OCI-M2 (cell line): Measurements from ENCODE around the gene LYPD4.
A peak's percentile ranks its signal among the peaks of the same experiment; 100 is the strongest.
"Not testable (repeated sequence)": the region's sequence is repeated elsewhere in the genome, so short reads cannot be mapped to it uniquely, and the experiment has no call there.

Experiments
- DNase-seq: peaks from one replicate; lab custom pipeline; 2025; ENCODE audit not compliant: unreplicated experiment; lab: John Stamatoyannopoulos, UW

The LYPD4 gene

GRCh38 chr19:41875973-41876372 lies 31.5 kb upstream of the LYPD4 start:
- not testable (repeated sequence) for DNase-seq

DNA sequence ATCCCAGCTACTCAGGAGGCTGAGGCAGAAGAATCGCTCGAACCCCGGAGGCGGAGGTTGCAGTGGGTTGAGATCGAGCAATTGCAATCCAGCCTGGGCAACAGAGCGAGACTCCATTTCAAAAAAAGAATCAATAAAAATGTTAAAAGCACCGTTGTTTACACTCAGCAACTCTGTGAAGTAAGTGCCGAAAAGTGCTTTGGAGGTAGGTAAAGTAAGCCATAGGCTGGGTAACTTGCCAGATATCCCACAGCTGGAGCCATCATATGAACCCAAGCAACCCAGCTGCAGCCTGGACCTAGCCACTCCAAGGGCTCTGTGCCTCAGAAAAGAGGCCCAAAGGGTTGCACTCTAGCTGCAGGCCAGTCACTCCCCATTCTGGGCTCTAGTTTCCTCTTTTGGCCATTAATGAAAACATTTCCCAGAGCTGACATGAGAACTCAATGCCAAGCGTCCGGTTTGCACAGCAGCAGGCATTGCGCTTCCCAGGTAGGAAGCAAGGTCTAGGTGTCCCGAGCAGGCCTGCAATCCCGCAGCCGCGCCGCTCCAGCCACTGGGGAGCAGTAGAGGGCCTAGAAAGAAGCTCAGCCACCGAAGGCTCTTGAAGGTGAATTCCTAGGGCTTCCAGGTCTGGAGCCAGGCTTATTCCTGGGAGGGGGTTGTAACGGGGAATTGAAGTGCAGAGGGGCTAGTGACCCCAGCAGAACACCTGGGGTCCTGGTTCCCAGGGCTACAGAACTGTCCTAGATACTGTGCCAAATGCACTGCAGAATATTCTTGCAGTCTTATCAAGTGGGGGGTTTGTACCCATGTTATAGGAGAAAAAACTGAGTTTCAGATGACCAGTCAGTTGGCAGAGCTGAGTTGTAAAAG lies 28.5 kb upstream of the LYPD4 start:
- peak; percentile 64 for DNase-seq

GRCh38 chr19:41872384-41872774 lies 27.9 kb upstream of the LYPD4 start:
- DNase-seq: no peak

- DNase-seq: no peak
Observed at GRCh38 chr19:41871573-41872383, 27.3 kb upstream of the LYPD4 start.

DNA sequence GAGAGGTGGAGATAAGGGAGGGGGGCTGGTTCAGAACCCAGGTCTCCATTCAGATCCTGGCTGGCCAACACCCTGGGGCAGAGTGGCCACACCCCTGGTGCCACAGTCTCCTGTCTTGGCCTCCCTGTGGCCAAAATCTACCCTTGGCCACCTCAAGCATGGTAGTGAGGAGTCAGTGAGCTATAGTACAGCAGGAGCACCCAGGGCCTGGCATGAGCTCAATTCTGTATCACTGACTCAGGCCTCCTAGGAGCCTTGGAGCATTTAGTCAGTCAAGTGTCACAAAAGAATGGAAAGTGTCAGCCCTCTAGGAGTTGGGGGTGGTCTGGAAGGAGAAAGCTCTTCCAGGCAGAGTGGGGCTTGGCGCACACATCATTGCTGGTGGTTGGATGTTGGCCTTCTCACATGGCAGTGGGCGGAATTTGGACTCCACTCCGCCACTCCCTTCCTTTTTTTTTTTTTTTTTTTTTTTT lies 26.0 kb upstream of the LYPD4 start:
- no peak for DNase-seq

DNA sequence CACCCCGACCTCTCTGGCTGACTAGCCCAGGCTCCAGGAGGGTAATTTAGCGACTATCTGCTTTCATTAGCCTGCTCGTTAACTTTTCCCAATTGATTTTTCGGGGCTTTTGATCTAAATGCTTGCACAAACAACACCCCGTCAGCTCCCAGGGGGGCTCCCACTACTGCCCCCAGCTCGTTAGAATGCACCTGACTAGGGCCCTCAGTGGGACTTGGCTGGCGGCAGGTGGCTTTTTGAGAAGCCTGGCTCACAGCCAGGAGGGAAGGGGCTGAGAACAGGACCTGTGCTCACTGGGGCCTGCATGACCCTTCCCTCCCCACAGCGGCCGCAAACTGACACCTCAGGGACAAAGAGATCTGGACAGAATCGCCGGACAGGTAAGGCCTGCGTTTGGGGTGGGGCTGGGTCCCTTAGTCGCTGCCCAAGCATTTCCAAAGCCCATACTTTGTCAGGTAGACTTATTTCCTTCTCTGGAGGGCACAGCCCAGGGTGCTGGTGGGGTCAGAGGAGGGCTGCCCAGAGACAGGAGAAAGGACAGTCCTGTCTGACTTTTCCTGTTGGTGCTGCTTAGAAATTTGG lies 25.0 kb upstream of the LYPD4 start:
- DNase-seq: no peak

GRCh38 chr19:41868989-41869300 lies 24.5 kb upstream of the LYPD4 start:
- no peak for DNase-seq

DNA sequence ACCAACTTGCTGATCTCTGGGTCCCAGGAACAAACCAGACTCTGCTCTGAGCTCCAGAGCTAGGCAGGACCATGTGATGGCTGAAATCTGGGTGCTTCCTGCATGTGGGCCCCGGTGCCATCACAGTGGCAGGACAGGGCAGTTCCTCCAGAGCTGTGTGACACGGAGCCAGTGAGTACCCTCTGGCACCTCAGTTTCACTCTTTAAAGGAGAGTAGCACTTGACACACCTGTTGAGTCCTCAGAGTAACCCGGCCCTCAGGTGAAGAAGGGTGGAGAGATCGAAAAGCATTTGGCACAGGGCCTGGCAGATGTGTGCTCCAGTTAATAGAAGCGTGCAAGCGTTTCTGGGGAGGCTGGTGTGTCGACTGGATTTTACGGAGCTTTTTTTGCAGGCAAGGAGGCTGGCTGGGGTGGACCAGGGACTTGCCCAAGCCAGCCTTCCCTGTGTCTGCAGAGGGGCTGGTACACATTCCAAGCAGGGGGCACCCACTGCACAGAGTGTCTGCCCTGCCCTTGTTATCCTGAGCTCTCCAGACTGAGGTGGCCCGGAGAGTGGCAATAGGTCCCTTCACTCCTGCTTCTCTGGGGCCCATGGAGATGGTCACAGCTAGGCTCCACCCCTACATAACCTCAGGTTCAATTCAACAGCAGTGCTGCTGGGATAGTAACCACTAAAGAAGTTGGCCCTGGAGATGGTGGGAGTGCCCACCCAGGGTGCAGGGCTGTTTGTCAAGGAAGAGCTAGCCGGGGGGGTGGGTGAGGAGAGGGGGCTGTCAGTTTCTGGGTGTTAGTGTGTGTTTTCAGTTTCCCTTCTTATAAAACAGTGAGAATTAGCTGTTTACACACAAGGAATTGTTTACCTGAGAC lies 23.9 kb upstream of the LYPD4 start:
- no peak for DNase-seq

- DNase-seq: no peak
Observed at GRCh38 chr19:41866284-41866683, 21.8 kb upstream of the LYPD4 start.

DNA sequence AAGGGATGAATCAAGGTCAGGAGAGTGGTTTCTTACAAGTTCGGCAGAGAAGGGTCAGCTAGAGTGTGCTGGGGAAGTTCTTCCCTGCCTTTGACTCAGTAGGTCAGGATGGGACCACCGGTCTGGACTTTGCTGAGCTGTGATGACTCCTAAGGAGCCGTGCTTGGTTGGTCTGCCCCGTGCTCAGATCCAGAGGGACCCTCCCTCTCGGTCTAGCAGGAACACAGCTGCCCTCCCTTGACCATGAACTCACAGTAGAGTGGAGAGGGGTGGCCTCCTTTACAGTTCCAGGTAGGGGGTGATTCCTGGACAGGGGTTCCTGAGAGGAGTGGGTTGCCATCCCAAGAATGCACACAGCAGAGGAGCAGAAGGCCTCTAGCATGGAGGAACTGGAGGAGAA lies 19.9 kb upstream of the LYPD4 start:
- DNase-seq: no peak

DNA sequence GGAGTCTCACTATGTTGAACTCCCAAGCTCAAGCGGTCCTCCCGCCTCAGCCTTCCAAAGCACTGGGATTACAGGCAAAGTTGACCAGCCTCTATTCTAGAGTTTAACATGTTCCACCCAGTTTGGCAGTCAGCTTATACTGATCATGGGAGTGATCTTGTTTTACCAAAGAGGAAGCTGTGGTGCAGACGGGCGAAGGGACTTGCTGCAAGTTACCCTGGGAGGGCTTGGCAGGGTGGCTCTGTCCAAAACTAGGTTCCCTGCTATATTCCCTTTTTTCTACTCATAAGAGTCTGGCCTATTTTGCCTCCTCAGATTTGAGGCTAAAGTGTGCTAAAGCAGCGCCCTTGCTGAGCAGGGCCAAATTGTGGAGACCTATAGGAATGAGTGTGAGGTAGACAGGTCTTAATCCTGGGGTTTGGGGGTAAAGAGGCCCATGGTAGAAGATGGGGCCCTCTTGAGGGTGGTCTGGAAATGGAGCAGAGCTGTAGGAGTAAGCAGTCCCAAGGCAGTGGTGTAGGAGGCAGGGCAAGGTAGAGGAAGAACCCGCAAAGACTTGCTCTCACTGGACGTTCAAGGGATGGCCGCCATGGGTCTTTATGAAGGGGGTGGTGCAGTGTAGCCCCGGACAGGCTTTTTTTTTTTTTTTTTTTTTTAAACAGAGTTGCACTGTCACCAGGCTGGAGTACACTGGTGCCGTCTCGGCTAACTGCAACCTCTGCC lies 18.9 kb upstream of the LYPD4 start:
- DNase-seq: no peak

DNA sequence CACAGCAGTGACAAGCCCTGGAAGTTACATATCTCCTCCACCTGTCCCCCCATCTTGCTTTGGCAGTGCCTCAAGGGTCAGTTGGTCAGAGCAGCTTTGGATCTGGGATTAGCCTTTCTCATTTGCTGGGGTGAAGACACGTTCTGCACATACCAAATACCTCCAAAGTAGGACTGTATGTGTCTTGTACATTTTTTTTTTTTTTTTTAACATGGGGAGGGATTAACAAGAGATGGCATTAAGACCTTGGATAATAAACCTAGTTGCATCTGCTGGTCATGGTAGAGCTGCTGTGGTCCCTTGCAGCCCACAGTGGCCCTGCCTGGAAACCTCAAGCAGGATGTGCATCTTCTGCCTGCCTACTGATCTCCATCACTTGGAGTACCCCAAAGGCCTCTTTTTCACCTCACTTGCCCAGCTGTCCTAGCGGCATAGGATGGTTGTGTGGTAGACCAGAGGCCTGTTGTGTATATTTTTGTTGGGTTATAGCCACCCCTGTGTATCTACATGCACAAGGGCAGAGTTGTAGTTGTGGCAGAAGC lies 18.0 kb upstream of the LYPD4 start:
- no peak for DNase-seq

- no peak for DNase-seq
Observed at GRCh38 chr19:41861846-41862245, 17.4 kb upstream of the LYPD4 start.

- DNase-seq: no peak
Observed at GRCh38 chr19:41861116-41861768, 16.8 kb upstream of the LYPD4 start.

- DNase-seq: no peak
Observed at GRCh38 chr19:41860419-41861115, 16.1 kb upstream of the LYPD4 start.

- peak; percentile 90 for DNase-seq
Observed at GRCh38 chr19:41859618-41860418, 15.3 kb upstream of the LYPD4 start, which contains the start of gene RPS19. Gene RPS19 (plus strand): TSS chr19:41860255. CDS start chr19:41860775, 520 bp downstream.

DNA sequence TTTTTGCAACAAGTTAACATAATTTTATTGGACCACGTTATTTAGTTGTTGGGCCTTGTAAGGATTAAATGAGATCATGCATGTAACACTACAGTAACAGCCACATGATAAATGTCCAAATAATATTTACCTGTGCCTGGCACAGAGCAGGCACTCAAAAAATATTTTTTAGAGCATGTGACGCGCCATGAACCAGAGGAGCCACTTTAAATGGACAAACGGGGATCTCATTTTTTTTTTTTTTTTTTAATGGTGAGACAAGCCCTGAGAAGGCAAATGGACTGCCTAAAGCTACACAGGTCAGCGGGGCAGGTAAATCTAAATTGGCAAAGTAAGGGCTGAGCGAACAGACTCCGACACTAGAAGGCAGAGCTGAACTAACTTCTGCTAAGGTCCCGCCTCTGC lies 14.7 kb upstream of the LYPD4 start:
- DNase-seq: no peak

- DNase-seq: no peak
Observed at GRCh38 chr19:41853768-41854167, 9.3 kb upstream of the LYPD4 start.
